Uterus (tissue), 4 donors: ENCODE results near the gene PLEKHM1. TPM values are rescaled to one million over a fixed set of nuclear protein-coding genes. Genes with fewer than 3 reads are reported as not detected.
"Not testable (repeated sequence)": the region's sequence is repeated elsewhere in the genome, so short reads cannot be mapped to it uniquely, and the experiment has no call there.

Source experiments
- DNase-seq, 2 donors: peaks; one replicate each; pipeline ENCODE4 v3.0.0-alpha.2; 2019 to 2020
- H3K27ac ChIP-seq, 2 donors: fragments of 200-600 bp; sonication (generic); 1 replicate in 1 of 2; 2 replicates in 1 of 2; pipeline ENCODE4 v1.5.1; 2016 to 2018
- H3K27me3 ChIP-seq, 2 donors: fragments of 200-600 bp; sonication (generic); one replicate each; pipeline ENCODE4 v1.5.1; 2018 to 2019; ENCODE audit warnings: control low read depth in 1 of 2
- H3K36me3 ChIP-seq, 2 donors: fragments of 200-600 bp; sonication (generic); one replicate each; pipeline ENCODE4 v1.5.1; 2019; ENCODE audit warnings: control low read depth in 1 of 2
- H3K4me1 ChIP-seq, 2 donors: fragments of 200-600 bp; sonication (generic); one replicate each; pipeline ENCODE4 v1.5.1; 2018 to 2019; ENCODE audit warnings: control low read depth in 1 of 2
- H3K4me3 ChIP-seq, 2 donors: fragments of 200-600 bp; sonication (generic); 1 replicate in 1 of 2; 2 replicates in 1 of 2; pipeline ENCODE4 v1.5.1; 2018 to 2019; ENCODE audit warnings: mild to moderate bottlenecking in 1 of 2
- H3K9me3 ChIP-seq, 2 donors: fragments of 200-600 bp; sonication (generic); one replicate each; pipeline ENCODE4 v1.5.1; 2019; ENCODE audit warnings: control low read depth in 1 of 2
- intact Hi-C: fragments of 100-400 bp; cut with DNase I; formaldehyde crosslinking; loops from one replicate; pipeline ENCODE4 v1.15.1; 2023; ENCODE audit warnings: low total_unique reads
- total RNA-seq, 4 donors: library from RNA; depleted of rRNA in 3 of 4; stranded (reverse); fragments of >200 nt in 3 of 4; gene quantifications; one replicate each; pipeline versions ENCODE4 v1.1.0 to v1.2.4, GENCODE V29; 2014 to 2023
- donor health status: DM: yes; HTN: yes; CAD: no.

PLEKHM1 gene
- total RNA-seq, 4 donors from 2014 or later, result 6.9 to 107 (median 33.0) TPM

DNA sequence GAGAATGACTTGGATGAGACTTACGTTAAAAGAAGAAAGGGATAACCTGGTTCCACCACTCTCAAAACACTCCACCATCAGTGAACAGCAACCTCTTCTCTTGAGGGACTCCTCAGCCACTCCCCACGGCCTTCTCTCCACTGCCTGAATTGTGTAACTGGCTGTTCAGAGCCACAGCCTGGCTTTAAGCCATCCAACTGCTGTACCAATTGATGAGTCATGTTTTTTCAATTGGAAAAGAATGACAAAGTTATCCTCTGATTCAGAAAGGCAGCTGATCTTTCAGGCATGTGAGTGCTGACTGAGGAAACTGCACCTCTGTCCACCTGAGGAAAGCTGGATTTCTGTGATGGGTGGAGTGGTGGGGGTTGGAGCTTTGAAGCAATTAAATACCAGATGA is 2.8 kb downstream of the PLEKHM1 start:
- H3K27me3 ChIP-seq, H3K9me3 ChIP-seq, H3K36me3 ChIP-seq, H3K4me1 ChIP-seq, intact Hi-C loops, H3K4me3 ChIP-seq: not testable (repeated sequence)
- DNase-seq, result peak; percentile 79 to 83
- H3K27ac ChIP-seq, result peak overlapping the region; percentile 63 to 74

DNA sequence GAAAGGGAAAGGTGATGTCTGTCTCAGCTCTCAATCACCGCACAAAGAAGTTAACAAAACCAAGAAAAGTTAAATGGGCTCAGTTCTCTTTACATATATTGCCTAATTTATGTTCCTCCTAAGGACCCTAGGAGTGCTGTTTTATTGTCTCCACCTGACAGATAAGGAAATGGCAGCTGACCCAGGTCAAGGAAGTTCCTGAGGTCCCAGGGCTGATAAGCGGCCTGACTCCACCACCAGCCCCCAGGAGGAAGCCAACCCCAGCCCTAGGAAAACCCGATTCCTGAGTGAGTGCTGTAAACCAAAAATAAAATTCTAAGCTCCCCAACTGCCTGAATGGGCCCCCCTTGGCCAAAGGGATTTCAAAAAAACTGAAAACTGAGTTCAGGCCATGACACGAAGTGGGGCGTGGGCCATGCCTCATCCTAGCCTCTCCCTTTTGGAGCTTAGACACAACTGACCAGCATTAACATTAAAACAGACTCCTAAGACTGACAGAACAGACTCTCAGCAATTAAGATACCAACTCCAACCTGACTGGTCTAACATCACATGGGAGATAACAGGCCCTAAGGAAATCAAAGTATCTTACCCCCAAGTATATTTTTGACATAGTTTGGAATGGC is 6.8 kb downstream of the PLEKHM1 start:
- H3K9me3 ChIP-seq, H3K4me3 ChIP-seq, intact Hi-C loops, H3K27ac ChIP-seq, H3K27me3 ChIP-seq, H3K36me3 ChIP-seq, DNase-seq, H3K4me1 ChIP-seq: not testable (repeated sequence)

DNA sequence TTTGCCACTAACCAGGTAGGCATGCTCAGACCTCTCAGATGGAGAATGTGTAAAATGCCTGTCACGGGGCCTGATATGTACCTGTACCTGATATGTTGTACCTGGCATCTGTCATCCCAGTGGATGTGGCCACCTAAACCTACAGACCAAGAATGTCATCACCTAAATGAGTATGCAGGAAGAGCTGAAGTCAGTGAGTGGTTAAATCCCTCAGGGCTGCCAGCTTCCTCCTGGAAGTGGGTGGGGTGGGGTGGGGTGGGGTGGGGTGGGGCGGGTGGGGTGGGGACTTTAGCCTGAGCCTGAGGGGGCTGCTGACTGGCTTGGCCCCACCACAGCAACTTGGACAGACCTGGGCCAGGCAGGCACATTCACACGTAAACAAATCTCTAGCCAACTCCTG is 7.3 kb downstream of the PLEKHM1 start:
- H3K4me1 ChIP-seq, H3K27me3 ChIP-seq, DNase-seq, H3K9me3 ChIP-seq, intact Hi-C loops, H3K4me3 ChIP-seq, H3K36me3 ChIP-seq, H3K27ac ChIP-seq: not testable (repeated sequence)

DNA sequence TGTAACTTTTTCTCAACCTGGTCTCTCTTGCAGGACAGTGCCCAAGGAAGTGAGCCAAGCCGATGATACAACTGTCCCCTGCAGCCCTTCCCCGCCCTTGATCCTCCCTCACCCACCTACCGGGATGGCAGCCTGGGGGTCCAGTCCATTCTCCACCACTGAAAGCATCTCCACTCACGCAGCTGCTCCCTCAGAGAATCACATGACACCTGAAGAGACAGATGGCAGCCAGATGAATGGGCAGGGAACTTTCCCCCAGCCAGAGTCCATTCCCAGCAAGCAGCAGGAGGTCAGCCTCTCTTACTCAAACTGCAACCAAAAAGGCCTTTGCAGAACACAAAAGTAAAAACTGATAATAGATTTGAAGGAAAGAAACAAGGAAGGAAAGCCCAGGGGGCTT is 8.2 kb downstream of the PLEKHM1 start:
- H3K27me3 ChIP-seq, H3K36me3 ChIP-seq, H3K9me3 ChIP-seq, H3K4me3 ChIP-seq, intact Hi-C loops, H3K27ac ChIP-seq, DNase-seq, H3K4me1 ChIP-seq: not testable (repeated sequence)

DNA sequence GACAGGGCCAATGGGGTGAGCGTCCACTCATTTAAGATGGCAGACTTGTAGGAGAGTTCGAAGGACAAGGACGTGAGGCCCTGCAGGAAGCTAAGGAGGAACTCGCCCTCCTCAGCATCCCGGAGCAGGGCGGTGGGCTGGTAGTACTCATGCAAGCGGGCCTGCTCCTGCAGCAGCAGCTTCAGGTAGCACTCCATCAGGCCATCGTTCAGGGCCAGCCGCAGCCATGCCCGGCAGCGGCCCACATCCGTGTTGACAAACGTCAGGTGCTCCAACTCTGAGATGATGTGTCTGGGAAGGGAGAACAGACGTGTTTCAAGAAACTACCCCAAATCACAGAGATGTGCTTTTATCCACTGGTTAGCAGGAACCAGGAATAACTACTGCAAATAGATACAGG is 15.1 kb downstream of the PLEKHM1 start:
- H3K27me3 ChIP-seq, H3K4me3 ChIP-seq, H3K36me3 ChIP-seq, DNase-seq, intact Hi-C loops, H3K9me3 ChIP-seq, H3K27ac ChIP-seq, H3K4me1 ChIP-seq: not testable (repeated sequence)

DNA sequence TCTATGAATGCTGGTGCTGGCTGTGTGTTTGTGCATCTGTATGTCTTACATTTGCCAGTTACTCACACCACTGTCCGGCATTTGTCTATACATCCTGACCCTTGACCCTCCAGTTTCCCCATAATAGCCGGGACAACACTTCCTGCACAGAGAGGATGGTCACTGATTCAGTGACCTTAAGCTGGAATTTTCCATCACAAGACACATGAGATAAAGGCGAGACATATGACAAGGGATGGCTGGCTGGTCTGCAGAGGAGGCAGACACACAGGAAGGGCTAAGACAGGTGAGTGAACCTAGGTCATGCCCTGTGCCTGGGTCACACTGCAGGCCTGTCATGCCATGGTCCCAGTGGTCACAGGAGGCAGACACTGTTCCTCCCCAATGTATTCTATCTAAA is 18.3 kb downstream of the PLEKHM1 start:
- H3K27me3 ChIP-seq, DNase-seq, H3K4me3 ChIP-seq, H3K36me3 ChIP-seq, intact Hi-C loops, H3K4me1 ChIP-seq, H3K9me3 ChIP-seq, H3K27ac ChIP-seq: not testable (repeated sequence)

DNA sequence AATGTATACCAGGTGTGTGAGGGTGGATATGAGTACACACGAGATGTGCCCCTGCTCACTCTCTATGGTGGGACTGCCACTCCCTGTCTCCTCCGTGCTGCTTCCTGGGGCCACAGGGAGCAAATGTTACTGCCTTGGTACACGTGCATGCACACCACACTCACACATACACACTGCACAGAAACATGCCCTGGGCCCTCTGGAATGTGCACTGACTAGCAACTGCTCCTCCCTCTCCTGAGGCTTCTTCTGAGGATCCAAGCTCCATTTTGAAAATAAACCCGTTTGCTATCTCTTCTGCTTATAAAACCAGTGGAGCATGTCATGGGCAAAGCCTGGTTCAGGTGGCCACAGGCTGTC is 21.3 kb downstream of the PLEKHM1 start:
- H3K4me1 ChIP-seq, H3K4me3 ChIP-seq, DNase-seq, H3K27ac ChIP-seq, H3K36me3 ChIP-seq, H3K9me3 ChIP-seq, H3K27me3 ChIP-seq, intact Hi-C loops: not testable (repeated sequence)

DNA sequence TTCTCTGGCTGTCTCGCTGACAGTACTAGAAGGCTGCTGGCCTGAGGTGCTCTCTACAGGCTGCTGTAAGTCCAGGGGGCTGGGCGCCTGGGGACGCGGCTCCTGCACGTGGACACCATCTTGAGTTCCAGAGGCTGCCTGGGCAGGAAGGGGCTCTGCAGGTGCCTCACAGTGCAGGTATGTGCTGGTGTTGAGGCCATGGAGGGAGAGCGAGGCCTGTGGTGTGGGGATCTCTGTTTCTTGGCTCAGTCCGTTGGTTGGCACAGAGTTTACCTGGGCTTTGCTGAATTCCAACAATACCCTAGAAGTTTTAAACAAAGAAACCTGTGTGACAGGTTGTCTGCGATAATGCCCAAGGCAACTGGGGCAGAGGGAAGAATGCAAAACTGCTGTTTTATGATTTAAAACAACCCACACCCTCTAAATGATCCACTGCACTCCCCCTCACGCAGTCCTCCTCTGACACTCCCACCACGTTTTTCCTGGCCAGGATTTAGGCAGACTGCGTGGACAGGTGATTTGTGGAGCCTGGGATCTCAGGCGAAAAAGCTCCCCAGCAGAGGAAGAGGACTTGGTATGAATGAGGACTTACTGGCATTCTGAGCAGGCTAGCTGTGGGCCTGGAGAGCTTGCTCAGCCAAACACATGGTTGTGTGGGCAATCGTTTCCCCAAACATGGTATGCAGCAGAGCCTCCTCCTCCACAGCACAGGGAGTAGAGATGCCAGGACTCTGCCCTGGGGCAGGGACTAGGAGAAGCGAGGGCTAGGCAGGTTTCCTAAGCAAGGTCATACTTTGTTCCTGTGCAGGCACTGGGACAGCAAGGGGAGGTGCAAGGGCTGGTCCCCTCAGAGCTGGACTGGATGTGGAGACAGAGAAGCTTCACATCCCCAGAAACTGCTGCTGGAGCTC is 22.0 kb downstream of the PLEKHM1 start:
- H3K36me3 ChIP-seq, H3K4me1 ChIP-seq, H3K27me3 ChIP-seq, intact Hi-C loops, H3K9me3 ChIP-seq, DNase-seq, H3K4me3 ChIP-seq, H3K27ac ChIP-seq: not testable (repeated sequence)

DNA sequence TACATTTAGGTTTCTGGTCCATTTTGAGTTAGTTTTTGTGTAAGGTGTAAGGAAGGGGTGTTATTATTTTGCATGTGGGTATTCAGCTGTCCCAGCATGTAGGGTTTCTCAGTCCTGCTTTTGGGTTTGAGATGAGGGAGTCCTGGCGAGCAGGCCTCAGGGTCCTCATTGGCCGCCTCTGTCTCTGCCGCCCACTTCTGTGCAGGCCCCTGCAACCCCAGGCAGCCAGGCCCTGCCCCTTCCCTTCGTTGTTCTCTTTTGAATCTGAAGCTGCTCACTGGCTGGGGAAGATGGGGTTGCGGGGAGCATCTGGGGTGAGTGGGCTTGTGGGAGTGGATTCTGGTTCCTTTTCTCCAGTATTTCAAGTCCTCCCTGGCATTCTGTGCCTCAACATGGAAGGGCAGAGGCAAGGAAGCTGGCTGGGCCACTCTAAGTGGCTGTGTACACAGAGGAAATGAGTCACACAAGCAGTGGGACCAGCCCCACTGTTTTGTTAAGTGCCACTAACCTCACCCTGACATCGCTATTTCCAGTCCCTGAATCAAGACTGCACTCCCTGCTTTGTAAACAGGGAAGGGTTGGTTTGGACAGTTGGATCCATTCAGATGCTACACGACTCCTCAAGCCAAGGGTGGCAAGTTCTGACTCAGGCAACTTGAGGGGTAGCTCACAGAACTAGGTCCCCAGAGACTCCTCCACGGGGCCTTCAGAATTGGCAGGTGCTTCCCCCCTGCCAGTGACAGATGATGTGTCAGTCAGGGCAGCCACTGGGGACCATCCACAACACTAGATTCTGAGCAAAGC is 28.8 kb downstream of the PLEKHM1 start:
- H3K27me3 ChIP-seq, H3K4me3 ChIP-seq, DNase-seq, H3K4me1 ChIP-seq, H3K27ac ChIP-seq, intact Hi-C loops, H3K9me3 ChIP-seq, H3K36me3 ChIP-seq: not testable (repeated sequence)

DNA sequence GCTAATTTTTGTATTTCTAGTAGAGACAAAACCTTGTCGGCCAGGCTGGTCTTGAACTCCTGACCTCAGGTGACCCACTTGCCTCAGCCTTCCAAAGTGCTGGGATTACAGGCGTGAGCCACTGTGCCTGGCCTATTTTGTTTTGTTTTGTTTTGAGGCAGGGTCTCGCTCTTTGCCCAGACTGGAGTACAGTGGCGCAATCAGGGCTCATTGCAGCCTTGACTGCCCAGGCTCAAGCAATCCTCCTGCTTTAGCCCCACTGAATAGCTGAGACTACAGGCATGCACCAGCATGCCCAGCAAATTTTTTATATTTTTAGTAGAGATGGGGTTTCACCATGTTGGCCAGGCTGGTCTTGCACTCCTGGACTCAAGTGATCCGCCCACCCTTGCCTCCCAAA is 30.1 kb downstream of the PLEKHM1 start:
- H3K9me3 ChIP-seq, H3K27ac ChIP-seq, intact Hi-C loops, DNase-seq, H3K27me3 ChIP-seq, H3K36me3 ChIP-seq, H3K4me1 ChIP-seq, H3K4me3 ChIP-seq: not testable (repeated sequence)

DNA sequence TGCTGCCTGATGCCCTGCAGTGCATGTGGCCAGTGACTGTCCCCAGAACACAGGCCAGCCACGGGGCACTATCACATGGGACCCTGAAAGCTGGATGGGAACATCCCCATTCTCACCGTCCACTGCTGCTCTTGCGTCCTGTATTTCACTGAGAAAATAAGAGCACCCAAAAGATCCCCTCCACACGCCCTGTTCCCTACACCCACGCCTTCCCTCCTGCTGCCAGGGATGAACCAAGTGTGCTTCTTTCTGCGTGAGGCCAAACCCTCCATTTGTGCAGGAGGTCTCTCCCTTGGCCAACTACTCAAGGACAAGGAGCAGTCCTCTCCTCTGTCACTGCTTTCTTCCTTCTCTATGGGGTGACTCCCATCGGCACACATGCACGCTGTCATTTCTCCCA is 36.2 kb downstream of the PLEKHM1 start:
- H3K9me3 ChIP-seq, H3K4me3 ChIP-seq, DNase-seq, H3K27me3 ChIP-seq, H3K36me3 ChIP-seq, intact Hi-C loops, H3K27ac ChIP-seq, H3K4me1 ChIP-seq: not testable (repeated sequence)

DNA sequence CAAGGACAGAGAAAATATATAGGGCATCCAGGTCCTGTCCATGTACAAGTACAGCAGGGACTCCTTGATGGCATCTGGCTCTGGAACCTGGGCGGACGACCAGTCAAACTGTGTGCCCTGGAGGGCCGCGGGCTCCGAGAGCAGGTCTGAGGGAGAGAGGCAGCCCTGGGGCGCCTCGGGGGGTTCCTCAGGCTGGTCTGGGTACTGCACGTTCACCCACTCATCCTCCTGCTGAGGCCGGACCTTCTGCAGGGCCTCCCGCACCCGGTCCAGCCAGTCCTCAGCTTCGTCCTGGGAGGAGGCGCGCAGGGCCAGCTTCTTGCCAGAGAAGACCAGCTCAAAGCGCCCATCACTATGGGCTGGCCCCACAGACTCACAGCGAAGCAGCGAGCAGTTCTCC is 36.8 kb downstream of the PLEKHM1 start:
- DNase-seq, H3K27ac ChIP-seq, H3K27me3 ChIP-seq, H3K9me3 ChIP-seq, intact Hi-C loops, H3K36me3 ChIP-seq, H3K4me3 ChIP-seq, H3K4me1 ChIP-seq: not testable (repeated sequence)

DNA sequence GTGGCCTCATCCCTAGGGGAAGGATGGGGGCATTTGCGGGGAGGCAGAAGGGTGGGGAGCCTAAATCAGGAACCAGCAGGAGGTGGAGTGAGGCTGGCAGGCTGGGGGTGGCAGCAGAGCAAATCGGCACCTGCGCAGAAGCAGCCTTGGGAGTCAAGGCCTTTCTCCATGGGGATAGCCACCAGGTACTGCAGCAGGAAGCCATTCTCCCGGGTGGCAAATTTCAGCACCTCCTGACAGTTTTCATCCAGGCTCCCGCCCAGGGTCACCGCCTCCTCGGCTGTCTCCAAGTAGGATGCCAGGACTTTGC is 37.3 kb downstream of the PLEKHM1 start:
- H3K27me3 ChIP-seq, H3K9me3 ChIP-seq, H3K4me3 ChIP-seq, intact Hi-C loops, H3K36me3 ChIP-seq, H3K4me1 ChIP-seq, DNase-seq, H3K27ac ChIP-seq: not testable (repeated sequence)
